Measurements from ENCODE around the gene MAGI1. TPM values are rescaled to one million over a fixed set of nuclear protein-coding genes. Genes with fewer than 3 reads are reported as not detected.
A peak's percentile ranks its signal among the peaks of the same experiment; 100 is the strongest.

Gene MAGI1
- total and polyA plus RNA-seq, 5 donors = 15.8 to 38.3 (median 32.8) TPM

GRCh38 chr3:65706776-65707568, 331.7 kb downstream of the MAGI1 start:
- H3K9me3 ChIP-seq (ENCODE audit: control insufficient read depth, low read length) = no peaks in the 10 kb centered on the region
- peaks cover 5% of the 10 kb centered on the region for H3K4me1 ChIP-seq (ENCODE audit: control insufficient read depth, insufficient read depth, low read length)
- H3K4me3 ChIP-seq (ENCODE audit: low read length) = no peak overlapping the region
- H3K27me3 ChIP-seq (ENCODE audit: control insufficient read depth, insufficient read depth) = no peaks in the 10 kb centered on the region
- intact Hi-C loops (cut with DNase I) = no loop called here
- 89% methylated on average over 13 of the region's 13 CpGs for WGBS
- no peak for DNase-seq
- ATAC-seq = no peak
- H3K27ac ChIP-seq (ENCODE audit: low read length) = no peak overlapping the region

GRCh38 chr3:65706301-65706700, 332.4 kb downstream of the MAGI1 start:
- Histone ChIP-seq H3K4me3 (ENCODE audit: low read length) (no peak overlapping the region), H3K9me3 (ENCODE audit: control insufficient read depth, low read length) (no peaks in the 10 kb centered on the region), H3K27ac (ENCODE audit: low read length) (no peak overlapping the region), H3K27me3 (ENCODE audit: control insufficient read depth, insufficient read depth) (no peaks in the 10 kb centered on the region), H3K4me1 (ENCODE audit: control insufficient read depth, insufficient read depth, low read length) (peaks cover 5% of the 10 kb centered on the region)
- 82% methylated on average over 4 of the region's 4 CpGs for WGBS
- intact Hi-C loops (cut with DNase I) = no loop called here
- ATAC-seq = no peak
- DNase-seq = no peak

GRCh38 chr3:65703820-65704219, 334.9 kb downstream of the MAGI1 start:
- no peak for ATAC-seq
- intact Hi-C loops (cut with DNase I) = no loop called here
- WGBS = 85% methylated on average over 2 of the region's 2 CpGs
- Histone ChIP-seq H3K9me3 (ENCODE audit: control insufficient read depth, low read length) (no peaks in the 10 kb centered on the region), H3K4me3 (ENCODE audit: low read length) (no peak overlapping the region), H3K4me1 (ENCODE audit: control insufficient read depth, insufficient read depth, low read length) (peaks cover 5% of the 10 kb centered on the region), H3K27ac (ENCODE audit: low read length) (no peak overlapping the region), H3K27me3 (ENCODE audit: control insufficient read depth, insufficient read depth) (no peaks in the 10 kb centered on the region)
- DNase-seq = no peak

GRCh38 chr3:65703026-65703425, 335.7 kb downstream of the MAGI1 start:
- no peak for DNase-seq
- peaks cover 5% of the 10 kb centered on the region for H3K4me1 ChIP-seq (ENCODE audit: control insufficient read depth, insufficient read depth, low read length)
- H3K4me3 ChIP-seq (ENCODE audit: low read length) = no peak overlapping the region
- H3K27ac ChIP-seq (ENCODE audit: low read length) = no peak overlapping the region
- no peaks in the 10 kb centered on the region for H3K27me3 ChIP-seq (ENCODE audit: control insufficient read depth, insufficient read depth)
- intact Hi-C loops (cut with DNase I) = no loop called here
- H3K9me3 ChIP-seq (ENCODE audit: control insufficient read depth, low read length) = no peaks in the 10 kb centered on the region
- 94% methylated on average over 5 of the region's 5 CpGs for WGBS
- no peak for ATAC-seq

- H3K9me3 ChIP-seq (ENCODE audit: control insufficient read depth, low read length) = no peaks in the 10 kb centered on the region
- H3K27ac ChIP-seq (ENCODE audit: low read length) = no peak overlapping the region
- 94% methylated on average over 2 of the region's 2 CpGs for WGBS
- H3K27me3 ChIP-seq (ENCODE audit: control insufficient read depth, insufficient read depth) = no peaks in the 10 kb centered on the region
- no peak for ATAC-seq
- intact Hi-C loops (cut with DNase I) = no loop called here
- H3K4me3 ChIP-seq (ENCODE audit: low read length) = no peak overlapping the region
- DNase-seq = no peak
- peaks cover 5% of the 10 kb centered on the region for H3K4me1 ChIP-seq (ENCODE audit: control insufficient read depth, insufficient read depth, low read length)
These were observed 336.5 kb downstream of the MAGI1 start for GRCh38 chr3:65702202-65702601.

- Histone ChIP-seq H3K27me3 (ENCODE audit: control insufficient read depth, insufficient read depth) (no peaks in the 10 kb centered on the region), H3K27ac (ENCODE audit: low read length) (no peak overlapping the region), H3K4me3 (ENCODE audit: low read length) (no peak overlapping the region), H3K9me3 (ENCODE audit: control insufficient read depth, low read length) (no peaks in the 10 kb centered on the region), H3K4me1 (ENCODE audit: control insufficient read depth, insufficient read depth, low read length) (peaks cover 4% of the 10 kb centered on the region)
- WGBS = 95% methylated on average over 4 of the region's 4 CpGs
- intact Hi-C loops (cut with DNase I) = no loop called here
- no peak for DNase-seq
- ATAC-seq = no peak
These were observed 337.2 kb downstream of the MAGI1 start for GRCh38 chr3:65701516-65701915.

GRCh38 chr3:65689436-65689835, 349.3 kb downstream of the MAGI1 start:
- no peaks in the 10 kb centered on the region for H3K27me3 ChIP-seq (ENCODE audit: control insufficient read depth, insufficient read depth)
- ATAC-seq (no peak), DNase-seq (no peak)
- peaks cover 6% of the 10 kb centered on the region for H3K4me1 ChIP-seq (ENCODE audit: control insufficient read depth, insufficient read depth, low read length)
- no peak overlapping the region for H3K4me3 ChIP-seq (ENCODE audit: low read length)
- WGBS = 66% methylated on average over 3 of the region's 3 CpGs
- no peaks in the 10 kb centered on the region for H3K9me3 ChIP-seq (ENCODE audit: control insufficient read depth, low read length)
- intact Hi-C loops (cut with DNase I) = no loop called here
- no peak overlapping the region for H3K27ac ChIP-seq (ENCODE audit: low read length)

GRCh38 chr3:65687741-65688140, 351.0 kb downstream of the MAGI1 start:
- ATAC-seq (no peak), DNase-seq (no peak)
- Histone ChIP-seq H3K27ac (ENCODE audit: low read length) (no peak overlapping the region), H3K4me3 (ENCODE audit: low read length) (no peak overlapping the region), H3K27me3 (ENCODE audit: control insufficient read depth, insufficient read depth) (no peaks in the 10 kb centered on the region), H3K4me1 (ENCODE audit: control insufficient read depth, insufficient read depth, low read length) (peaks cover 6% of the 10 kb centered on the region), H3K9me3 (ENCODE audit: control insufficient read depth, low read length) (no peaks in the 10 kb centered on the region)
- 92% methylated on average over 5 of the region's 5 CpGs for WGBS
- intact Hi-C loops (cut with DNase I) = no loop called here

GRCh38 chr3:65685621-65686235, 353.0 kb downstream of the MAGI1 start:
- Histone ChIP-seq H3K9me3 (ENCODE audit: control insufficient read depth, low read length) (no peaks in the 10 kb centered on the region), H3K4me1 (ENCODE audit: control insufficient read depth, insufficient read depth, low read length) (peaks cover 1% of the 10 kb centered on the region), H3K27me3 (ENCODE audit: control insufficient read depth, insufficient read depth) (no peaks in the 10 kb centered on the region), H3K4me3 (ENCODE audit: low read length) (no peak overlapping the region), H3K27ac (ENCODE audit: low read length) (no peak overlapping the region)
- 29% methylated on average over 5 of the region's 5 CpGs for WGBS
- DNase-seq (no peak), ATAC-seq (peak; percentile 37 to 50)
- intact Hi-C loops (cut with DNase I) = no loop called here

- H3K27ac ChIP-seq (ENCODE audit: low read length) = no peak overlapping the region
- no peak for DNase-seq
- no peaks in the 10 kb centered on the region for H3K27me3 ChIP-seq (ENCODE audit: control insufficient read depth, insufficient read depth)
- ATAC-seq = no peak
- intact Hi-C loops (cut with DNase I) = loop anchor here in 2 of 4 donors (5.0 to 10.0 kb wide), 2 partner anchors 234 to 236 kb away; no protein-coding TSS in a partner anchor
- no peaks in the 10 kb centered on the region for H3K9me3 ChIP-seq (ENCODE audit: control insufficient read depth, low read length)
- peaks cover 5% of the 10 kb centered on the region for H3K4me1 ChIP-seq (ENCODE audit: control insufficient read depth, insufficient read depth, low read length)
- 89% methylated on average over 4 of the region's 4 CpGs for WGBS
- no peak overlapping the region for H3K4me3 ChIP-seq (ENCODE audit: low read length)
These were observed 360.2 kb downstream of the MAGI1 start for GRCh38 chr3:65678516-65678915.

GRCh38 chr3:65677486-65678010, 361.2 kb downstream of the MAGI1 start:
- H3K27me3 ChIP-seq (ENCODE audit: control insufficient read depth, insufficient read depth) = no peaks in the 10 kb centered on the region
- no peaks in the 10 kb centered on the region for H3K9me3 ChIP-seq (ENCODE audit: control insufficient read depth, low read length)
- H3K4me3 ChIP-seq (ENCODE audit: low read length) = no peak overlapping the region
- no peak for ATAC-seq
- WGBS = 75% methylated on average over 3 of the region's 3 CpGs
- peaks cover 5% of the 10 kb centered on the region for H3K4me1 ChIP-seq (ENCODE audit: control insufficient read depth, insufficient read depth, low read length)
- no peak overlapping the region for H3K27ac ChIP-seq (ENCODE audit: low read length)
- intact Hi-C loops (cut with DNase I) = loop anchor here in 2 of 4 donors (5.0 to 10.0 kb wide), 2 partner anchors 233 to 235 kb away; no protein-coding TSS in a partner anchor
- no peak for DNase-seq

Measured in right cardiac atrium (tissue), 5 donors.